A549 (cell line): ENCODE results near the gene APCDD1. TPM values are rescaled to one million over a fixed set of nuclear protein-coding genes. Genes with fewer than 3 reads are reported as not detected.

Experiments
- ATAC-seq, 2 experiments: fragments of 200-7000 bp in 1 of 2; fragments of >200 bp in 1 of 2; cut with Nextera tagmentation in 1 of 2; cut with Tn5 transposase in 1 of 2; 3 replicates each; pipeline versions ENCODE4 v1.8.0 to v1.9.1; 2018 to 2020; ENCODE audit warnings: mild to moderate bottlenecking in 1 of 2, moderate library complexity in 1 of 2
- CTCF ChIA-PET: fragments of 300-600 bp; sonication (Branson Sonifier 250); formaldehyde crosslinking; extraction: SDS; loops from one replicate; lab custom pipeline; 2021; ENCODE audit warnings: antibody characterized with exemption, inconsistent platforms; lab: Yijun Ruan, JAX
- POLR2A ChIA-PET: fragments of 350-600 bp; formaldehyde crosslinking; extraction: SDS; loops from one replicate; lab custom pipeline; 2021; ENCODE audit warnings: antibody characterized with exemption, inconsistent platforms; lab: Yijun Ruan, JAX
- DNase-seq, 2 experiments: peaks; one replicate each; pipeline versions ENCODE4 v3.0.0 to v3.0.0-alpha.2; 2011 to 2016; ENCODE audit warnings: low read depth in 1 of 2, low spot score in 1 of 2
- FAIRE-seq: peaks from 2 replicates; lab custom pipeline; 2011; peaks lifted over from hg19 to GRCh38; lab: Jason Lieb, UNC
- H3K27ac ChIP-seq, 2 experiments: fragments of >200 bp; sonication (Bioruptor Twin); formaldehyde crosslinking; 3 replicates each; pipeline ENCODE4 v1.5.1; 2016 to 2017
- H3K4me1 ChIP-seq: fragments of >200 bp; sonication (Bioruptor Twin); formaldehyde crosslinking; 3 replicates; pipeline ENCODE4 v1.6.1; 2016
- H3K4me2 ChIP-seq: fragments of >200 bp; sonication (Bioruptor Twin); formaldehyde crosslinking; 3 replicates; pipeline ENCODE4 v1.6.1; 2016
- H3K4me3 ChIP-seq: fragments of >200 bp; sonication (Bioruptor Twin); formaldehyde crosslinking; 3 replicates; pipeline ENCODE4 v1.5.1; 2016
- H3K9me3 ChIP-seq: fragments of >200 bp; sonication (Bioruptor Twin); formaldehyde crosslinking; 3 replicates; pipeline ENCODE4 v1.6.1; 2016
- CBX8 ChIP-seq: fragments of 200-600 bp; sonication (generic); IDR thresholded peaks from 2 replicates; pipeline ENCODE4 v1.6.1; 2016
- EHF ChIP-seq: fragments of 250-450 bp; sonication (Bioruptor Pico); IDR thresholded peaks from 2 replicates; pipeline ENCODE4 v1.5.0; 2020; ENCODE audit warnings: mild to moderate bottlenecking
- FOSL2 ChIP-seq, 2 experiments: fragments of 450-650 bp in 1 of 2; fragments of >200 bp in 1 of 2; sonication (Bioruptor Twin) in 1 of 2; formaldehyde crosslinking; IDR thresholded peaks; 2 replicates each; pipeline versions ENCODE4 v1.5.0 to v1.6.1; 2016 to 2020; ENCODE audit warnings: mild to moderate bottlenecking in 1 of 2, moderate library complexity in 1 of 2
- FOXS1 ChIP-seq: fragments of 250-450 bp; sonication (Bioruptor Pico); IDR thresholded peaks from 2 replicates; pipeline ENCODE4 v1.5.0; 2020; ENCODE audit warnings: mild to moderate bottlenecking, moderate library complexity
- HDAC2 ChIP-seq: fragments of 200-600 bp; sonication (generic); IDR thresholded peaks from 2 replicates; pipeline ENCODE4 v1.6.1; 2016
- HOXB5 ChIP-seq: fragments of 250-450 bp; sonication (Bioruptor Pico); IDR thresholded peaks from 2 replicates; pipeline ENCODE4 v1.5.0; 2020; ENCODE audit warnings: mild to moderate bottlenecking, moderate library complexity
- JUN ChIP-seq, 2 experiments: fragments of >200 bp; sonication (Bioruptor Twin); formaldehyde crosslinking; IDR thresholded peaks; 2 replicates in 1 of 2; 3 replicates in 1 of 2; pipeline ENCODE4 v1.6.1; 2016 to 2017
- KDM5A ChIP-seq: fragments of 200-600 bp; sonication (generic); IDR thresholded peaks from 2 replicates; pipeline ENCODE4 v1.6.1; 2016; ENCODE audit warnings: antibody characterized with exemption, mild to moderate bottlenecking
- MYC ChIP-seq: IDR thresholded peaks from 2 replicates; pipeline ENCODE4 v1.6.1; 2012; ENCODE audit warnings: mild to moderate bottlenecking, inconsistent platforms, low read length, improper control_type of control experiment, borderline replicate concordance
- NFE2L2 ChIP-seq: fragments of 150-350 bp; conservative IDR thresholded peaks from 2 replicates; pipeline ENCODE4 v1.6.1; 2014; ENCODE audit warnings: low read length
- POLR2A ChIP-seq: IDR thresholded peaks from 2 replicates; pipeline ENCODE4 v1.6.1; 2012; ENCODE audit warnings: mild to moderate bottlenecking, low read length
- RARB ChIP-seq: fragments of 250-450 bp; sonication (Bioruptor Pico); IDR thresholded peaks from 2 replicates; pipeline ENCODE4 v1.8.0; 2021; ENCODE audit warnings: mild to moderate bottlenecking, moderate library complexity
- SREBF2 ChIP-seq: fragments of 450-650 bp; IDR thresholded peaks from 2 replicates; pipeline ENCODE4 v1.6.1; 2014; ENCODE audit warnings: mild to moderate bottlenecking, moderate library complexity
- ZFP36 ChIP-seq: fragments of 450-650 bp; IDR thresholded peaks from 2 replicates; pipeline ENCODE4 v1.6.1; 2014; ENCODE audit warnings: borderline replicate concordance; ENCODE audit not compliant: partially characterized antibody
- ZNF302 ChIP-seq: fragments of 250-450 bp; sonication (Bioruptor Pico); IDR thresholded peaks from 2 replicates; pipeline ENCODE4 v1.9.0; 2021; ENCODE audit warnings: inconsistent platforms, mild to moderate bottlenecking, moderate library complexity
- WGBS: methylation state at CpG from one replicate; pipeline ENCODE4 v1.1.6; 2017; ENCODE audit errors: missing lambda C conversion rate; 5-methylcytosine and 5-hydroxymethylcytosine counted together
- polyA plus RNA-seq, 4 experiments: library from polyadenylated mRNA; depleted of rRNA in 3 of 4; stranded (reverse); fragments of >200 nt; fragmentation: RNase III in 1 of 4; extraction: RNeasy Plus Mini Kit Qiagen cat#74134 plus additional on column Dnase treatment in 1 of 4; gene quantifications; 2 replicates in 3 of 4; 3 replicates in 1 of 4; pipeline ENCODE4 v1.2.3, GENCODE V29; 2011 to 2017
- TF ChIP-seq, protein P1 (sequence below): fragments of >200 bp; sonication (Bioruptor Twin); formaldehyde crosslinking; IDR thresholded peaks from 2 replicates; pipeline ENCODE4 v1.6.1; 2016
- TF ChIP-seq, protein P2 (sequence below): fragments of 150-350 bp; IDR thresholded peaks from 2 replicates; pipeline ENCODE4 v1.6.1; 2014; ENCODE audit warnings: low read depth, mild to moderate bottlenecking, low read length
- TF ChIP-seq, protein P3 (sequence below): fragments of 250-450 bp; sonication (Bioruptor Pico); IDR thresholded peaks from 2 replicates; pipeline ENCODE4 v1.5.0; 2020; ENCODE audit warnings: low read depth, mild to moderate bottlenecking, moderate library complexity
- TF ChIP-seq, protein P4 (sequence below): fragments of 200-600 bp; sonication (generic); IDR thresholded peaks from 2 replicates; pipeline ENCODE4 v1.6.1; 2016; ENCODE audit warnings: antibody characterized with exemption, mild to moderate bottlenecking, moderate library complexity

Gene APCDD1
- polyA plus RNA-seq, 2 of the 4 experiments (the other 2 are of a cell fraction) = not detected

DNA sequence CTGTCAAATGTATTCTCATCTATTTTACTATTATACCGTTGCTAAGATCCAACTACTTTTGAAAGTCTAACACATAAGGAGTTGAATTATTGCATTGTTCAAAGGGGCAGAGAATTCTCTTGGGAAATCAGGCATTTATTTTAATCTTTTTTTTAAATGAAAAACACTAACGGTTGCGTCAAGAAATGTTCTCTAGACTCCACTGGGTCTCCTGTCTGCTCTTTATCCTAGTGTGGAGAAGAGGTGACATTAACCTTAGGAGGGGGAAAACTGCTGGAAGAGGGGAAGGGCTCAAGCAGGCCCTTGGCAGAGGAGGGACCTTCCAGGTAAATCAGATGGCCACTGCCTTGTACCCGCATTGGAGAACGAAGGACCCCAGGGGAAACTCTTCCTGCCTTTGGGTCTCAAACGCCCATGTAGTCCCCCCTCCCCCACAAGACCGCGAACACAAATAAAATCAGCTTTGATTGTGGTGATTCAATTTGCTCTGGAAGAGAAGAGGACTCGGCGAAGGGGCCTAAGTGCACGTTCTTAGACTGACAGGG is 1.1 kb upstream of the APCDD1 start:
- ATAC-seq = no peak
- no peak overlapping the region for H3K27ac ChIP-seq

DNA sequence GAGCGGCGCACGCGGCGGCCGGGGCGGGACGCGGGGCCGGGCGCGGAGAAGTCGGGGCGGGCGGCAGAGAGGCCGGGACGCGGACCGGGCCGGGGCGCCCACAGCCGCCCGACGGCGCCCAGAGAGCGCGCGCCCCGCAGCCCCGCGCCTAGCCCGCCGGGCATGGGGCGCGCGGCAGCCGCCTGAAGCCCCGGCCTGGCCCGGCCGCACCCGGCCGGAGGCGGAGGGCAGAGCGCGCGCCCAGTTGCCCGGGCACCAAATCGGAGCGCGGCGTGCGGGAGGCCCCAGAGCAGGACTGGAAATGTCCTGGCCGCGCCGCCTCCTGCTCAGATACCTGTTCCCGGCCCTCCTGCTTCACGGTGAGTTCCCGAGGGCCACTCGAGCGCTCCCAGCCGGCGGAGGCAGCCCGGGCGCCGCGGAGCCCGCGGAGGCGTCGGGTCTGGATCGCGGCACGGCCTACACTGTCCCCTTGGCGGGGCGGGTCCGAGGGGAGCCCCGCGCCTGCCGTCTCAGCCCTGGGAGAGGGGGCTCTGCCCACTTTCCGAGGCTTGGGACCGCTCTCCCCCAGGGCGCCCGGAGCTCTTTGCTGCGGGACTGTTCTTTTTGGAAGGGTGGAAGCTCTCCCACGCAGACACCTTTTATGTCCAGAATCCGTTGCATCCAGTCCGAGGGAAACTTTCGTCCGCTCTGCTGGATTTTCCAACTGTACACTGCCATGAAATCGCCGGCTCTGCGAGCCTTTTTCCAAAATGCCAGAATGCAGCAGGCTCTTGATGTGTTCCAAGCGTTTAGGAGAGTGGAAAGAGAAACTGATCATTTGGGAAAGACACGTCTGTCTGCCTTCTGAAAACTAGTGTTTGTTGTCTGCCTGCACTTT is 484 bp downstream of the APCDD1 start:
- TF ChIP-seq CBX8 (0 out of 2 replicates have a peak, but pooled peaks have one; percentile 57), JUN (IDR thresholded peaks at IDR 0.05) (no peak), MYC (no peak)
- DNase-seq (peak; percentile 1 to 7), ATAC-seq (peak; percentile 57 to 58; a peak in 5 of 6 replicates), FAIRE-seq (no peak)
- POLR2A ChIA-PET = no interaction called here
- Histone ChIP-seq H3K9me3 (no peaks in the 10 kb centered on the region), H3K4me3 (peak overlapping the region; percentile 47), H3K27ac (peak overlapping the region in 1 of 2 experiments; percentile 61; a peak in 1 of 6 replicates), H3K4me2 (peak overlapping the region; percentile 84), H3K4me1 (peaks cover 5% of the 10 kb centered on the region; the same call in 1 of the 3 replicates)
- CTCF ChIA-PET = no interaction called here
- 15% methylated on average over 14 of the region's 94 CpGs for WGBS

More for the DNA sequence above, 1.1 kb upstream of the APCDD1 start:
- H3K9me3 ChIP-seq = no peaks in the 10 kb centered on the region
- no peak overlapping the region for H3K4me3 ChIP-seq
- no peak for DNase-seq
- no peak for FAIRE-seq
- no peak overlapping the region for H3K4me2 ChIP-seq
- no peak for TF ChIP-seq NFE2L2
- TF ChIP-seq FOXS1 (CRISPR knock-in tag) = no peak
- no peak for TF ChIP-seq SREBF2
- TF ChIP-seq, protein P1, sequence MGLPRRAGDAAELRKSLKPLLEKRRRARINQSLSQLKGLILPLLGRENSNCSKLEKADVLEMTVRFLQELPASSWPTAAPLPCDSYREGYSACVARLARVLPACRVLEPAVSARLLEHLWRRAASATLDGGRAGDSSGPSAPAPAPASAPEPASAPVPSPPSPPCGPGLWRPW = no peak
- TF ChIP-seq KDM5A = no peak
- no peak for TF ChIP-seq ZFP36
- no peak for TF ChIP-seq RARB (CRISPR knock-in tag)
- TF ChIP-seq, protein P2, sequence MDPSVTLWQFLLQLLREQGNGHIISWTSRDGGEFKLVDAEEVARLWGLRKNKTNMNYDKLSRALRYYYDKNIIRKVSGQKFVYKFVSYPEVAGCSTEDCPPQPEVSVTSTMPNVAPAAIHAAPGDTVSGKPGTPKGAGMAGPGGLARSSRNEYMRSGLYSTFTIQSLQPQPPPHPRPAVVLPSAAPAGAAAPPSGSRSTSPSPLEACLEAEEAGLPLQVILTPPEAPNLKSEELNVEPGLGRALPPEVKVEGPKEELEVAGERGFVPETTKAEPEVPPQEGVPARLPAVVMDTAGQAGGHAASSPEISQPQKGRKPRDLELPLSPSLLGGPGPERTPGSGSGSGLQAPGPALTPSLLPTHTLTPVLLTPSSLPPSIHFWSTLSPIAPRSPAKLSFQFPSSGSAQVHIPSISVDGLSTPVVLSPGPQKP = no peak
- ChIA-PET CTCF (no interaction called here), POLR2A (no interaction called here)
- 74% methylated on average over 10 of the region's 11 CpGs for WGBS
- H3K4me1 ChIP-seq = peaks cover 5% of the 10 kb centered on the region; the same call in 1 of the 3 replicates

DNA sequence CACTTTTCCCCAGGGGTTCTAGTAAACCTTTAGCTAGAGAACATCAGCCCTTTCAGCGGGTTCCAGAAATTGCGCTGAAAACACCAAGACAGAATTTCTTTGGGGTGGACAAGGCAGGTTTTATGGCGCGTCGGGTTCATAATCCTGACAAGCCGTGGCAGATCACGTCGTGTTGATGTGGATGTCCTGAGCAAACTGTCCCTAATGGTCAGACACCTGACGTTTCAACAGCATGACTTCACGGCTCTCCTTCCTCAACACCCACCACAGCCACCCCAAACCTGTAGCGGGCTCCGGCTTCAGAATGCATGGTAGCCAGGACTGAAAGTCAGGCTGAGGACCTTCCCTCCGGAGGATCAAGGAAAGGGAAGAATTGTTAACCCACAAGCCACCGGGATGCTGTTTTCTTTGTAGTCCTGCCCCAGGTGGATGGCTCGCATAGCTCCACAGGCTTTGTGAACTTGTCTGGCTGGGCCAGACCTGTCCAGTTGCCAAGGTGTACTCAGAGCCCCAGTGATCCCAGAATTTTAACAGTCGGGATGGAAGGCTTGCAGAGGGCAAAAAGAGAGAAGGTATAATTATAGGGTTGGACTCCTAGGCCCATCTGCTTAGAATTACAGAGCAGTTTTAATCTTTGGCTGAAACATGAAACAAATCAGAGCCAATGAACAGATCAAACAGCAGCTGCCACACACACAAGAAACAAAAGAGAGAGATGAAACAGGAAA is 1.5 kb downstream of the APCDD1 start:
- TF ChIP-seq HOXB5 = no peak
- TF ChIP-seq HDAC2 = no peak
- no peak for TF ChIP-seq JUN (IDR thresholded peaks at IDR 0.05)
- no peak for TF ChIP-seq EHF (CRISPR knock-in tag)
- TF ChIP-seq MYC = no peak
- TF ChIP-seq, protein P2 = no peak
- TF ChIP-seq FOSL2 (IDR thresholded peaks at IDR 0.05) = no peak
- no peak for TF ChIP-seq FOSL2 (CRISPR knock-in tag; IDR thresholded peaks at IDR 0.05)
- TF ChIP-seq, protein P3, sequence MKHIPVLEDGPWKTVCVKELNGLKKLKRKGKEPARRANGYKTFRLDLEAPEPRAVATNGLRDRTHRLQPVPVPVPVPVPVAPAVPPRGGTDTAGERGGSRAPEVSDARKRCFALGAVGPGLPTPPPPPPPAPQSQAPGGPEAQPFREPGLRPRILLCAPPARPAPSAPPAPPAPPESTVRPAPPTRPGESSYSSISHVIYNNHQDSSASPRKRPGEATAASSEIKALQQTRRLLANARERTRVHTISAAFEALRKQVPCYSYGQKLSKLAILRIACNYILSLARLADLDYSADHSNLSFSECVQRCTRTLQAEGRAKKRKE (CRISPR knock-in tag) = no peak
- no peak for TF ChIP-seq POLR2A
- TF ChIP-seq, protein P1 = no peak
- TF ChIP-seq ZNF302 (CRISPR knock-in tag) = no peak
- TF ChIP-seq, protein P4, sequence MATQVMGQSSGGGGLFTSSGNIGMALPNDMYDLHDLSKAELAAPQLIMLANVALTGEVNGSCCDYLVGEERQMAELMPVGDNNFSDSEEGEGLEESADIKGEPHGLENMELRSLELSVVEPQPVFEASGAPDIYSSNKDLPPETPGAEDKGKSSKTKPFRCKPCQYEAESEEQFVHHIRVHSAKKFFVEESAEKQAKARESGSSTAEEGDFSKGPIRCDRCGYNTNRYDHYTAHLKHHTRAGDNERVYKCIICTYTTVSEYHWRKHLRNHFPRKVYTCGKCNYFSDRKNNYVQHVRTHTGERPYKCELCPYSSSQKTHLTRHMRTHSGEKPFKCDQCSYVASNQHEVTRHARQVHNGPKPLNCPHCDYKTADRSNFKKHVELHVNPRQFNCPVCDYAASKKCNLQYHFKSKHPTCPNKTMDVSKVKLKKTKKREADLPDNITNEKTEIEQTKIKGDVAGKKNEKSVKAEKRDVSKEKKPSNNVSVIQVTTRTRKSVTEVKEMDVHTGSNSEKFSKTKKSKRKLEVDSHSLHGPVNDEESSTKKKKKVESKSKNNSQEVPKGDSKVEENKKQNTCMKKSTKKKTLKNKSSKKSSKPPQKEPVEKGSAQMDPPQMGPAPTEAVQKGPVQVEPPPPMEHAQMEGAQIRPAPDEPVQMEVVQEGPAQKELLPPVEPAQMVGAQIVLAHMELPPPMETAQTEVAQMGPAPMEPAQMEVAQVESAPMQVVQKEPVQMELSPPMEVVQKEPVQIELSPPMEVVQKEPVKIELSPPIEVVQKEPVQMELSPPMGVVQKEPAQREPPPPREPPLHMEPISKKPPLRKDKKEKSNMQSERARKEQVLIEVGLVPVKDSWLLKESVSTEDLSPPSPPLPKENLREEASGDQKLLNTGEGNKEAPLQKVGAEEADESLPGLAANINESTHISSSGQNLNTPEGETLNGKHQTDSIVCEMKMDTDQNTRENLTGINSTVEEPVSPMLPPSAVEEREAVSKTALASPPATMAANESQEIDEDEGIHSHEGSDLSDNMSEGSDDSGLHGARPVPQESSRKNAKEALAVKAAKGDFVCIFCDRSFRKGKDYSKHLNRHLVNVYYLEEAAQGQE = no peak
- no peak for DNase-seq
- no peaks in the 10 kb centered on the region for H3K9me3 ChIP-seq
- H3K4me2 ChIP-seq = no peak overlapping the region
- WGBS = 72% methylated on average over 14 of the region's 16 CpGs
- no peak for ATAC-seq
- peaks cover 5% of the 10 kb centered on the region; the same call in 1 of the 3 replicates for H3K4me1 ChIP-seq
- no peak overlapping the region for H3K27ac ChIP-seq
- CTCF ChIA-PET = no interaction called here
- POLR2A ChIA-PET = no interaction called here
- FAIRE-seq = no peak
- no peak overlapping the region for H3K4me3 ChIP-seq
